HG03280 (cell line): ENCODE data around the gene FCGBP.
A peak's percentile ranks its signal among the peaks of the same experiment; 100 is the strongest.

Experiments used
- ATAC-seq: cut with Tn5 transposase; IDR thresholded peaks from one replicate; pipeline ENCODE4 v1.9.1; 2021; ENCODE audit warnings: mild to moderate bottlenecking, moderate library complexity; ENCODE audit not compliant: unreplicated experiment

Gene FCGBP

GRCh38 chr19:39949026-39949747 is 14.8 kb upstream of the FCGBP start:
- no peak for ATAC-seq

- no peak for ATAC-seq
Observed at GRCh38 chr19:39946532-39946931, 12.1 kb upstream of the FCGBP start.

- no peak for ATAC-seq
Observed at GRCh38 chr19:39943586-39943985, 9.2 kb upstream of the FCGBP start.

GRCh38 chr19:39942366-39942730 is 7.9 kb upstream of the FCGBP start:
- ATAC-seq, result no peak

- ATAC-seq, result peak; percentile 68
Observed at GRCh38 chr19:39941615-39942365, 7.4 kb upstream of the FCGBP start.

GRCh38 chr19:39941151-39941550 is 6.7 kb upstream of the FCGBP start:
- ATAC-seq, result no peak

- no peak for ATAC-seq
Observed at GRCh38 chr19:39940221-39940833, 5.9 kb upstream of the FCGBP start.

GRCh38 chr19:39939556-39939955 is 5.1 kb upstream of the FCGBP start:
- no peak for ATAC-seq

GRCh38 chr19:39937787-39938186 is 3.4 kb upstream of the FCGBP start:
- ATAC-seq, result no peak

GRCh38 chr19:39937094-39937720 is 2.8 kb upstream of the FCGBP start:
- no peak for ATAC-seq

- ATAC-seq, result no peak
Observed at GRCh38 chr19:39936622-39937021, 2.2 kb upstream of the FCGBP start.

- no peak for ATAC-seq
Observed at GRCh38 chr19:39936020-39936419, 1.6 kb upstream of the FCGBP start.

GRCh38 chr19:39935364-39935661 is 879 bp upstream of the FCGBP start:
- ATAC-seq, result no peak

GRCh38 chr19:39929750-39930149 is 4.7 kb downstream of the FCGBP start:
- no peak for ATAC-seq

GRCh38 chr19:39928357-39928725 is 6.1 kb downstream of the FCGBP start:
- ATAC-seq, result no peak

- ATAC-seq, result no peak
Observed at GRCh38 chr19:39927524-39928356, 6.7 kb downstream of the FCGBP start.

- ATAC-seq, result no peak
Observed at GRCh38 chr19:39927076-39927475, 7.4 kb downstream of the FCGBP start.

GRCh38 chr19:39926170-39926760 is 8.2 kb downstream of the FCGBP start:
- no peak for ATAC-seq

- ATAC-seq, result no peak
Observed at GRCh38 chr19:39924952-39925351, 9.5 kb downstream of the FCGBP start.

GRCh38 chr19:39924389-39924788 is 10.0 kb downstream of the FCGBP start:
- ATAC-seq, result no peak

- no peak for ATAC-seq
Observed at GRCh38 chr19:39923862-39924261, 10.6 kb downstream of the FCGBP start.
